Activated T-cell treated with anti-CD3 and anti-CD28 coated beads for 24 hours (primary cell): ENCODE data around the gene BRICD5.

ENCODE experiments used
- DNase-seq: peaks from one replicate; pipeline ENCODE4 v3.0.0-alpha.2; 2020; ENCODE audit warnings: low read depth

Gene BRICD5

DNA sequence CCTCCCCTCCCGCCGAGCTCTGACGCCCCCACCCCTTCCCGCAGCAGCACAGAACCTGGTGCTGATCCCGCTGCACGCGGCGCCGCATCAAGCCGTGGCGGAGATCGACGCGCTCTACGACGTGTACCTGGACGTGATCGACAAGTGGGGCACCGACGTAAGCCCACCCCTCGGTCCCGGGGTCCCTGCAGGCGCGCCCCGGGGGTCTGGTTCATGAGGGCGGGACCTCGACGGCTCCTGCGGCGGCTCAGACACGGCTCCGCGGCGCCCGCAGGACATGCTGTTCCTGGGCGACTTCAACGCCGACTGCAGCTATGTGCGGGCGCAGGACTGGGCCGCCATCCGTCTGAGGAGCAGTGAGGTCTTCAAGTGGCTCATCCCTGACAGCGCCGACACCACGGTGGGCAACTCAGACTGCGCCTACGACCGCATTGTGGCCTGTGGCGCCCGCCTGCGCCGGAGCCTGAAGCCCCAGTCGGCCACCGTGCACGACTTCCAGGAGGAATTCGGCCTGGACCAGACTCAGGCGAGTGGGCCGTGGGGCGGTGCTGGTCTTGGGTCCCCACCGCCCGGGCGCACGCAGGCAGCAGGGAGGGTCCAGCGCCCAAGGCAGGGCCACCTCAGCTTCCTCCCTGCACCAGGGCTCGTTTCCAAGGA, 27.0 kb upstream of the BRICD5 start:
- DNase-seq = no peak

DNA sequence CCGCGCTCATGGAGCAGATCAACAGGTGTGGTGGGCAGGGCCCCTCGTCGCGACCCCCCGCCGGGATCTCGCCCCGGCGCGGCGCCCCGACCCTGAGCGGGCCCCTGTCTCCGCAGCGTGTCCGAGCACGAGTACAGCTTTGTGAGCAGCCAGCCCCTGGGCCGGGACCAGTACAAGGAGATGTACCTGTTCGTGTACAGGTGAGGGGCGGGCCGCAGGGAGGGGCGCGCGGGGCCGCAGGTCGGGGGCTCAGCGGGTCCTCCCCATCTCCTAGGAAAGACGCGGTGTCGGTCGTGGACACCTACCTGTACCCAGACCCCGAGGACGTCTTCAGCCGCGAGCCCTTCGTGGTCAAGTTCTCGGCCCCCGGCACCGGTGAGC, 26.4 kb upstream of the BRICD5 start:
- no peak for DNase-seq

DNA sequence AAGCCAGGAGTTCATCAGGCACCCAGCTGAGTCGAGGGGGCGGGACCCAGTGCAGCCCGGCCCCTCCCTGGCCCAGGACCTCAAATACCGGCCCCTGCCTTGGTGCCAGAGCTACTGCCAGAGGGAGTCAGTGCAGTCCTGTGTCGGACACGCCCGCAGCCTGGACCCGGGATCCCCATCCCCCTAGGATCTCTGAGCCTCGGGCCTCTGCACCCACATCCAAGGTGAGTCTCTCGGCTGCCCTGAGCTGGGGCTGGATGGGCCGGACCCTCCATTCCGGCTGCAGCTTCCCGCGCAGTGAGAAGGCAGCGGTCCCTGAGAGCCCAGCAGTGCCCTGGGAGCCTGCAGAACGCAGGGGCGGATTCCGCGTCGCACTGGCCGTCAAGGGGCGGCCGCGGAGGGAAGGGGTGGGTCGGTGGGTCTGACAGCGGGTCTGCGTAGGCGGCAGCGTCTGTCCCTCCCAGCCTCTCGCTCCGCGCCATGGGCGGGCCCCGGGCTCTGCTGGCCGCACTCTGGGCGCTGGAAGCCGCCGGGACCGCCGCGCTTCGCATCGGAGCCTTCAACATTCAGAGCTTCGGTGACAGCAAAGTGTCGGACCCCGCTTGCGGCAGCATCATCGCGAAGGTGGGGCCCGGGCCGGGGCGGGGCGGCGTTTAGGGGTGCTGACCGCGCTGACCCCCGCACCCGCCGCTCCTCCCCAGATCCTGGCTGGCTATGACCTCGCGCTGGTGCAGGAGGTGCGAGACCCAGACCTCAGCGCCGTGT, 25.9 kb upstream of the BRICD5 start, which contains the start of gene DNASE1L2:
DNASE1L2 (plus strand) TSS at position 108 of the 765 bp plus-strand sequence; CDS start at position 481, 373 bp downstream.
- no peak for DNase-seq

DNA sequence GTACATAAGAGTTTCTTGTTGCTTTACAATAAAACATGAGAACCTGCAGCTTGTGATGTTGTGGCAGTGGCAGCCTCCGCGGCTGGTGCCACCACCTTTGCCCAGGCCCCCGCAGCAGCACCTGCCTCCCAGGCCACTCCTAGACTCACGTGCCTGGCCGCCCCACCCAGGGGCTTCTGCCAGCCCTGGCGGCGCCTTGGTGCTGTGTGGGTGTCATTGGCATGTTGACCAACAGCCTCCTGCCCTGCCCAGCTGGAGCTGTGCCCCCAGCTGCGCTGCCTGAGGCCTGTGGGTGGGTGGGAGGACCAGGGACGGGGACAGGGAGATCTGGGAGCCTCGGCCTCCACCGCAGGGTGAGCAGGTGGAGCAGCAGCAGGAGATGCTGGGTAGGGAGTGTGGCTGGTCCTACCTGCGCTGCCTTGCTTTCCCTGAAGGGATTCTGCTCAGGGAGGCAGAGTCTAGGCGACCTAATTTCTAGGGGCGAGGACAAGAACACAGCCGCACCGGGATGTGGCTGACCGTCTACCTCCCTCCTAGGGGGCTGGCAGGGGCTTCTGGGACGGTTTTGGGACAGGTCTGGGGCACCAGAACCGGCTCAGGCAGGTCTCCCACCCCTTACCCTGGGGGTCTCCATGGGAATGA, 25.2 kb upstream of the BRICD5 start:
- no peak for DNase-seq

DNA sequence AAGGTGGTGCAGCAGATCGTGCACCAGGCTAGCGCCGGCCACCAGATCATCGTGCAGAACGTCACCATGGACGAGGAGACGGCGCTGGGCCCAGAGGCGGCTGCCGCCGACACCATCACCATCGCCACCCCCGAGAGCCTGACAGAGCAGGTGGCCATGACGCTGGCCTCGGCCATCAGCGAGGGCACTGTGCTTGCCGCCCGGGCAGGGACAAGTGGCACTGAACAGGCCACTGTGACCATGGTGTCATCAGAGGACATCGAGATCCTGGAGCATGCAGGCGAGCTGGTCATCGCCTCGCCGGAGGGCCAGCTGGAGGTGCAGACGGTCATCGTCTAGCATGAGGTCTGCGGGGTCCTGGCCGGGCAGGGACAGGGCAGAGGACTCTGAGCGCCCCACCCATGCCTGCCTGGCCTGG, 24.6 kb upstream of the BRICD5 start:
- no peak for DNase-seq

DNA sequence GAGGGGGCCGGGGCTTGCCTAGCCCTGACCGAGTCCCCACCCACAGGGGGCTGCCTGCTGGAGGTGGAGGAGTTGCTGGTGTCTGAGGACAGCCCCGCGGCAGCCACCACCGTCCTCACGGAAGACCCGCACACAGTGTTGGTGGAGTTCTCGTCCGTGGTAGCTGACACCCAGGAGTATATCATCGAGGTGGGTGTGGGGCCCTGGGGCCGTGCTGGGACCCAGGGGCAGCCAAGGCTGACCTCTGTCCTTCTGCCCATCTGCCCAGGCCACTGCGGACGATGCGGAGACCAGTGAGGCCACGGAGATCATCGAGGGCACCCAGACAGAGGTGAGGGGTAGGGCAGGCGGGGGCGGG, 24.1 kb upstream of the BRICD5 start:
- DNase-seq = no peak

DNA sequence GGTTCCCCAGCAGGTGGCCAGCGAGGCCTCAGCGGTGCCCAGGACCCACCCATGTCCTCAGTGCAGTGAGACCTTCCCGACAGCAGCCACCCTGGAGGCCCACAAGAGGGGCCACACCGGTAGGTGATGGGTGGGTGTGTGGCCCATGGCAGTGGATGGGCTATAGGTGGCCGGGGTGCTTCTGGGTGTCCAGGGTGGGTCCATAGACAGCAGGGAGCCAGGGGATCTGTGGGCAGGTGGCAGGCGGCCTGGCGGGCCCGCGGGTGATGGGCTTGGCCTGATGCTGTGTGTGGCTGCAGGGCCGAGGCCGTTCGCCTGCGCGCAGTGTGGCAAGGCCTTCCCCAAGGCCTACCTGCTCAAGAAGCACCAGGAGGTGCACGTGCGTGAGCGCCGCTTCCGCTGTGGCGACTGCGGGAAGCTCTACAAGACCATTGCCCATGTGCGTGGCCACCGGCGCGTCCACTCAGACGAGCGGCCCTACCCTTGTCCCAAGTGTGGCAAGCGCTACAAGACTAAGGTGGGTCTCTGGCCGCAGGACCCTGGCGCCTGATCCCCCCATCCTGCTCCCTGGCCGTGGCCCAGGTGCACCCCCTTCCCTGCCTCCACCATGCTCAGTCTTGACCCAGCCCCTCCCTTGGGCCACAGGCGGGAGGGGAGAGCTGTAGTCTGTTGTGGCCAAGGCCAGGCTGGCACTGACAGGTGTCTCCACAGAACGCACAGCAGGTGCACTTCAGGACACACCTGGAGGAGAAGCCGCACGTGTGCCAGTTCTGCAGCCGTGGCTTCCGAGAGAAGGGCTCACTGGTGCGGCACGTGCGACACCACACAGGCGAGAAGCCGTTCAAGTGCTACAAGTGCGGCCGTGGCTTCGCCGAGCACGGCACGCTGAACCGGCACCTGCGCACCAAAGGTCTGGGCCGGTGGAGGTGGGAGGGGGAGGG, 23.5 kb upstream of the BRICD5 start:
- no peak for DNase-seq

DNA sequence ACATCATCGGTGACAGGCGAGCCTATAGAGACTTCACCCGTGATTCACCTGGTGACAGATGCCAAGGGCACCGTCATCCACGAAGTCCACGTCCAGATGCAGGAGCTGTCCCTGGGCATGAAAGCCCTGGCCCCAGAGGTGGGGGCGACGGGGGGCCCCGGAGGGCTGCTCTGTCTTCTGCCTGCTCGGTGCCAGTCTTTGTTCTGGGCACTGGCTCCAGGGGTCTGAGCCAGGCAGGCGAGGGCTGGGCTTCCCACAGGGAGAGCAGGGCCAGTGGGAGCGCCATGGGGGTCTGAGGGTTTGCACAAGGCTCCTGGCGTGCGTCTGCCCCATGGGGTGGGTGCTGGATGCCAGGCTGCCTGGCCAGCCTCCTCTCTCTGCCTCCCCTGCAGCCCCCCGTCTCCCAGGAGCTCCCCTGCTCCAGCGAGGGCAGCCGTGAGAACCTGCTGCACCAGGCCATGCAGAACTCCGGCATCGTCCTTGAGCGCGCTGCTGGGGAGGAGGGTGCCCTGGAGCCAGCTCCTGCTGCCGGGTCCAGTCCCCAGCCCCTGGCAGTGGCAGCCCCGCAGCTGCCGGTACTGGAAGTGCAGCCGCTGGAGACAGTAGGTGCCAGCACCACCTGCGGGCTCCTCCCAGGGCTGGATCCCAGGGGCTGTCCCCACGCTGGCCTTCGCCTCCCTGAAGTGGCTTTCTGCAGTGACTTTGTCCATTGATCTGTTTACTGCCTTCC, 22.5 kb upstream of the BRICD5 start:
- DNase-seq = no peak

DNA sequence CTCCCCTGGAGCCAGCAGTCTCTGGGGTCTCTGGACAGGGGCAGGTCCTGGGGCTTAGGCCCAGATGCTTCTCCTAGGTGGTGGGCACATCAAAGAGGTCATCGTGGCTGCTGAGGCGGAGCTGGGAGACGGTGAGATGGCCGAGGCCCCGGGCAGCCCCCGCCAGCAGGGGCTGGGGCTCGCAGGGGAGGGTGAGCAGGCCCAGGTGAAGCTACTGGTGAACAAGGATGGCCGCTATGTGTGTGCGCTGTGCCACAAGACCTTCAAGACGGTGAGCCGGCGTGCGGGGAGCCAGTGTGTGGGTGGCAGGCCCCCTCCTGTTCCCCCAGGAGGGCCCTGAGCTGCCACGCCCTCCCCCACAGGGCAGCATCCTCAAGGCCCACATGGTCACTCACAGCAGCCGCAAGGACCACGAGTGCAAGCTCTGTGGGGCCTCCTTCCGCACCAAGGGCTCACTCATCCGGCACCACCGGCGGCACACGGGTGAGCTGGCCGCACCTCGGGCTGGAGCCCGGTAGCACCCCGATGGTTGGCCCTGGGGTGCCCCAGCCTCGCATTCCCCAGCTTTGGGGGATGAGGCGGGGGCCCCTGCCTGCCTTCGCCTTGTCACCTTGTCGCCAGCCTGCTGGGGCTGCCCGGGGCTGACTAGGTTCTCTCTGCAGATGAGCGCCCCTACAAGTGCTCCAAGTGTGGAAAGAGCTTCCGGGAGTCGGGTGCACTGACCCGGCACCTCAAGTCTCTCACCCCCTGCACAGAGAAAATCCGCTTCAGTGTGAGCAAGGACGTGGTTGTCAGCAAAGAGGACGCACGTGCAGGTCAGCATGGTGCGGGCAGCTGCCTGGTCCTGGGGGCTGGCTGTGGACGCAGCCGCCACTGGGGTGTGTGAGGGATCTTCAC, 21.7 kb upstream of the BRICD5 start:
- DNase-seq = no peak

DNA sequence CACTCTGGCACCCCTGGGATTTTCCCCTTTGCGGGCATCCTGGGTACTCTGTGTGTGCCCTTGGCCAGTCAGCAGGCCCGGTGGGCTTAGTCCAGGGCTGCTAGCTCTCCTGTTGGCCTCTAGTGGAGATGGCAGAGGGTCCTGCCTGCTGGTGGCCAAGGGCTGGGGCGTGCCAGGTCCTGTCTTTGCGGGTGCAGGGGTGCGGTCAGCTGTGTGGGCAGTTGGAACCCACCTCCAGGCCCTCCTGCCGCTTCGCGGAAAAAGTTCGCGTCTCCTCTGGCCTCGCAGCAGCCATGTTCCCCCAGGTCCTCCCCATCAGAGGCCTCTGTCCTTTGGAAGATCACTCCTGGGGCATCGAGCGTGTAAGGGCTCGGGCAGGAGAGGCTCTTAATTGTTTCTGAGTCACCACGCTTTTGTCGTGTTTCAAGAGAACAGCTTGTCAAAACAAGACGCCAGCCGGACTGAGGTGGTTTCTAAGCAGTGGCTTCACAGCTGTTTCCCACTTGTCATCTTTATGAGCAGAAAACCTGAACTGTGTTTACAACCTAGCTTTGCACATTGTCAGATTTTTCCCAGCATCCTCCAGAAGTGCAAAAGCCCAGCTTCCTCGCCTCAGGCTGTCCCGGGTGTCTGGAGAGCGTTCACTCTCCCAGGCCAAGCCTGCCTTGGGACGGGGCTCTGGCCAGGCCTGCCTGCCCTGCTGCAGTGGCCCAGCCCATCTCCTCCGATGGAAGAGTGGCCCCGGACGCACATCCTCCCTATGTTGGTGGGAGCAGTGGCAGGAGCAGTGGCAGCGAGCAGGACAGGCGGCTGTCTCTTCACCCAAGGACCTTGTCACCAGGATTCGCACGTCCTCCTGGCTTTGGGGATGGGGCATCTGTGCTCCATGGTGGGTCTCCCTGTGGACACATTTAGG, 20.6 kb upstream of the BRICD5 start:
- DNase-seq = no peak

DNA sequence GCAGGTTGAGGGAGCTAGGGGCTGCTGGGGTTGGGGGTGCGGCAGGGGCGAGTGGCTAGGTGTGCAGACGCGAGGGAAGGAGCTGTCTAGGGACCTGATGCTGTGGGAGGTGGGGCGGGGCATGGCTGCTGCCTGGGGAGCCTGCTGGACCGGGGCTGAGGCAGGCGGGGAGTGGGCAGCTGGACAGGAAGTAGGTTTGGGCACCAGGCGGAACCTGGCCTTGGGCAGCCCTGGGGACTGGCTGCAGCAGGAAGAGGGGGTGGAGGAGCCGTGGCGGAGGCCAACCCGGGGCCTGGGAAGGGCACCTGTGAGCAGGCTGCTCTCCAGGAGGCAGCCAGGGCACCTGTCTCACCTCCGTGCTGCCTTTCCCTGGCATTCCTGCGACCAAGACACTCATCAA, 19.7 kb upstream of the BRICD5 start:
- DNase-seq = no peak

DNA sequence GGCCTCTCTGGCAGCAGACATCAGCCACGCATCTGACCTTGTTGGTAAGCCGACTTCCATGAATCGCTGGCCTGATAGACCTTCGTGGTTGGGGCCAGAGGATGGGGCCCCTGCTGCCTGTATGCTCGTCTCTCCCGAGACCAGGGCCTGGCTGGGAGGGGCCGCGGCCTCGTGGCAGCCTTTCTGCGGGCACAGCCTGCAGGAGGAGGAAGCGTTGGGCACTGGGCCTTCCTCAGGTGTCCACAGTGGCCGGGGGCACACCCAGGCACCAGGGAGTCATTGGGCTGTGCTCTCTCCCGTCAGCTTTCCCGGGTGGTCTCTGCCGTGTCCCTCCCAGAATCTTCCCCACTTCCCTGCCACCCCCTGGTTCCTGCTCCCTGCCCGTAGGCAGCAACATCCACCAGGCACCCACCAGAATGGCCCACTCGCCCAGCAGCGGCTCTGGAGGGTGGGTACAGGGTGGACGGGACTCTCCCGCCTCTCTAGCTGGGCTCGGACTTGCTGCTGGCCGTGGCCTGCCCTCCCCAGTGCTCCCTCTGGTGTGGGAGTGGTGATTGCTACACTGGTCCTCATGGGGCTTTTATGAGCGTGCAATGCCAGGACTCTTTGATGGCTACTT, 19.1 kb upstream of the BRICD5 start:
- no peak for DNase-seq

DNA sequence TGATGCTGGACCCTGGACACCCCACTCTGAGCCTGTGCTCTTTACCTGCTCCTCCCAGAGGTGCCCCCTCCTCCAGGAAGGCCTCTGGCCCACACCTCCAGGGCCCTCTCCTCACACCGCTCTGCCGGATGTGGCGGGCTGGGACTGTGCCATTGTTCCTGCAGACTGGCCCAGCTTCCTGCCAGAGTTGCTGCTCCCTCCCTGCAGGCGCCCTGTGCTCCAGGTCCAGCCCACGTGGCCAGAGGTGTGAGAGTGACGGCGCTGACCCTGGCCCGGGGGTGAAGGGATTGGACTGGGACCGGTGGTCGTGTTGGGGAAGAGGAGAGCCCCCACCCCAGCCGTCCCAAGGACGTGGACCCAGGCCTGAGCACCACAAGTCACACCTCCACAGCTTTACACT, 18.4 kb upstream of the BRICD5 start:
- DNase-seq = no peak

DNA sequence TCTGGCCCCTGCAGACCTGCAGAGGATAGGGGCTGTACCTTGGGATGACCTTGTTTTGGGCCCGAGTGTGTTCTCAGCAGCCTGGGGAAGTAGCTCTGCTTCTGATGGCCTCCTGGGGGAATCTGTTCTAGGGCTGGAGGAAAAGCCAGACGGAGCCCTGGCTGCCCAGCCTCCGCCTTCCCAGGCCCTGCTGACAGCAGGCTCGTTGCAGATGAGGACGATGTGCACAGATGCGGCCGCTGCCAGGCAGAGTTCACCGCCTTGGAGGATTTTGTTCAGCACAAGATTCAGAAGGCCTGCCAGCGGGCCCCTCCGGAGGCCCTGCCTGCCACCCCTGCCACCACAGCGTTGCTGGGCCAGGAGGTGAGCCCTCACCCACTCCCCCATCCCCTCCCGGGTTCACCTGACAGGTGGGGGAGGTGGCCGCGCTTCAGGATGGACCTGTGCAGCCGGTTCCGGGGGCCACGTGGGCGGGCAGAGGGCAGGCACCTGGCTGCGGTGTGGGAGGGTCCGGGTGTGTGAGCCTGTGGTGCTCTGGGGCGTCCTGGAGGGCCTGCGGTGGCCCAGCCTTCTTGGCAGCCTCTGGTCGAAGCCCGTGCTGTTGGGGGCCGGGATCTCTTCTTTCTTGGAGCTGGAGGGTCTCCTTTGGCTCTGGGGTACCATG, 17.6 kb upstream of the BRICD5 start:
- DNase-seq = no peak

DNA sequence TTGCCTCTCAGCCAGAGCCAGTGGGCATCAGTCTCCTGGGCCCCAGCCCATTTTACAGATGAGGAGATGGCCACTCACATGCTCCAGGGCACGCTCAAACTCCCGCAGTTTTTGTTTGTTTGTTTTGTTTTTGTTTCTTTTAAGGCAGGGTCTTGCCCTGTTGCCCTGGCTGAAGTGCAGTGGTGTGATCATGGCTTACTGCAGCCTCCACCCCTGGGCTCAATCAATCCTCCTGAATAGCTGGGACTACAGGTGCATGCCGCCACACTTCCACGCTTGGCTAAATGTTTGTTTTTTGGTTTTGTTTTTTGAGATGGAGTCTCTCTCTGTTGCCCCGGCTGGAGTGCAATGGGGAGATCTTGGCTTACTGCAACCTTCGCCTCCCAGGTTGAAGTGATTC, 16.3 kb upstream of the BRICD5 start:
- no peak for DNase-seq

DNA sequence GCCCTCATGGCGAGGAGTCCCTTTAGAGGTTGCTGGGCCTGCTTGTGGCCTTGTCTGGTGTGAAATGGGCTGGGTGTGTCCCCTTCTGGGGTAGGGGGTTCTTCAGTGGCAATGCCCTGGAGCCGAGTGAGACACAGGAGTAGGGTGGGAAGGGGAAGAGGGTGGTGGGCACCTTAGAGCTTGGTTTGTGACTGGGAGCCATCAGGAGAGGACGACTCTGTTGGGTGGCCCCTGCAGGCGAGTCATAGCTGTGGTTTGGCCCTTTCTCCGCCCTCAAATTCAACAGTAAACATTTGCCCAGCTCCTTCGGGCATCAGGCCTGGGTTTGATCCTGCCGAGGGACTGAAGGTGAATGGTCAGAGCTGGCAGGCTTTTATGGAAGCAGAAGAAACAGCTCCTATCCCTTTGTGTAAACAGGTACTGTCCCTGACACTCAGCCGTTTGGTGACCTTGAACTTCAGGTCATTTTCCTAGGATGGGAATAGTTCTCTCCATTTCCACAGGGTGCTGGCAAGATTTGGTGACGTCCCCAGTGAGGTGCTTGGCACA, 15.7 kb upstream of the BRICD5 start:
- no peak for DNase-seq

DNA sequence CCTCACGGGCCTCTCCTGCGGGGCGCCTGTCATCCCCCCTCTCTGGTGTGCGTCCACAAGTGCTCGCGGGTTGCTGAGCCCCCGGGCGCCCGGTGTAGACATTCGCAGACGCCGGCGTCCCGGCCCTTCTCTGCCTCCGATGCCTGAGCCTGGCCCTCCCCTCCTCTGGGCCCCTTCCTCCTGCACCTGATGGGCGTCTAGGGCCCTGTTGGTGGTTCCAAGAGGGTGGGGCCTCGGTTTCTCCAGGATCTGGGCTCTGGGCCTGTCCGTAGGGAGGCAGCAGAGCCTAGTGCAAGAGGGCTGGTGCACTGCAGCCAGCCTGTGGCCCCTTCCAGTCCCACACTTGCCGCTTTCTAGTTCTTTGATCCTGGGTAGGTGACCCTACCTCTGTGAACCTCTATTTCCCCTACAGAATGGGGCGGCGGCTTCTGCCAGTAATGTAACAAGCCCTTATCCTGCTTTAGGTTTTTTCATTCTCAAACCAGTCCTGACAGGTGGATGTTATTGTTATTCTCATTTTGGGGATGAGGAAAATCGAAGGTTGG, 13.4 kb upstream of the BRICD5 start:
- DNase-seq = no peak
